NCI-H345 treated with DMSO at 0.1 percent for 48 hours (cell line): ENCODE results near the gene LEUTX.
"Not testable (repeated sequence)": the region's sequence is repeated elsewhere in the genome, so short reads cannot be mapped to it uniquely, and the experiment has no call there.

Experiments
- DNase-seq: peaks from one replicate; lab custom pipeline; 2025; ENCODE audit not compliant: unreplicated experiment; lab: John Stamatoyannopoulos, UW

Gene LEUTX

DNA sequence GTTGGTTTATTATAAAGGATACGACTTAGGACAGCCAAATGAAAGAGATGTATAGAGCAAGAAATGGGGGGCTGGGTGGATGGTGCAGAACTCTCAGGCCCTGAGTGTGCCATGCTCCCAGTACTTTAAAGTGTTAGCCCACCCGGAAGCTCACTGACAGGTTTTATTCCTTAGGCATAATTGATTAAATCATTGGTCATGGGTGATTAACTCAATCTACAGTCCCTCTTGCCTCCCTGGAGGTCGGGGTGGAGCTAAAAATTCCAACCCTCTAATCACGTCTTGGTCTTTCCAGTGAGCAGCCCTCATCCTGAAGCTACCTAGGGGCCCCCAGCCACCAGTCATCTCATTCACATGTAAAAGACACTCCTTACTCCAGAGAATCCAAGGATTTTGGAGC, 9.9 kb upstream of the LEUTX start:
- DNase-seq = no peak

DNA sequence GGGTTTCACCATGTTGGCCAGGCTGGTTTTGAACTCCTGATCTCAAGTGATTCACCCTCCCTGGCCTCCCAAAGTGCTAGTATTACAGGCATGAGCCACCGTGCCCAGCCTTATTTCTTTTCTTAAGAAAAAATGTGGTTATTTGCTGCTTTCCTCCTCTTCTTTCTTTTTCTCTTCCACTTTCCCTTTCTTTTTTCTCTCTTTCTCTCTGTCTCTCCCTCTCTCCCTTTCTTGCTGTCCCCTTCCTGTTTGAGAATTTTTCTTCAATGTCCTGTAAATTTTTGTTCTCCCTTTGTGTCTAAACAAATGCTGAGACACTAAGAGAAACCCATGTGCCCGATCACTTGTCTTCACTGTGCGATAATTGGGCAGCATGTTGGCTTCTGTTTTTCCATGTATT, 2.2 kb downstream of the LEUTX start:
- DNase-seq = no peak

DNA sequence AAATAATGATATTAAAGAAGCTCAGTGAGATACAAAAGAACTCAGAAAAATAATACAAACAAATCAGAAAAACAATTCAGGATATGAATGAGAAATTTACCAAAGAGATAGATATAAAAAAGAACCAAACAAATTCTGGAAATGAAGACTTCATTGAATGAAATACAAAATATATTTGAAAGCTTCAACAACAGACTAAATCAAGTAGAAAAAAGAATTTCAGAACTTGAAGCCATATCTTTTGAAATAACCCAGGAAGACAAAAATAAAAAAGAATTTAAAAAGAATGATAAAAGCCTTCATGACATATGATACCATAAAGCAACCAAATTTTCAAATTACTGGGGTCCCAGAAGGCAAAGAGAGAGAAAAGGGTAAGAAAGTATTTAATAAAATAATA, 9.6 kb downstream of the LEUTX start:
- DNase-seq = no peak

DNA sequence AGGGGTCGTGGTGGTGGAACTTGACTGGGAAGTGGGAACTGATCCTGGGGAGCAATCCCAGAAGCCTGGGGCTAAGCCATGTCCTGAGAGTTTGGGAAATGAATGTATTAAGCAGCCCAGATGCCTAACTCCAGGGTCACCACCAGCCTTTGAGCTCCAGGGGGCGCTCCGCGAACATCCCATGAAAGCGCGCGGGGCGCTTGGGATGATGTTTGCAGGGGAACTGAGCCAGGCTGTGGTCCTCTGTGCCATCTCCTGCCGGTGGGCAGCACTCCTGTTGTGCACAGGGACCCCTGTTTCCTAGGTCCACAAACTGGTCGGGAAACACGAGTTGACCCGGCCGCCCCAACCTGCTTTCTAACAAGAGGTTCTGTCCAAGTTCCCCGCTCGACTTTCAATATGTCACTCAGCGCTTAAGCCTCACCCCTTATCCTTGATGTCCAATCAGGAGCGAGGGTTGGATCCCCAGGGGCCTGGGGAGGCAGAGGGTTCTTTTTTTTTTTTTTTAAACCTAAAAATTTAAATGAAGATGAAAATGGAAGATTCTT, 14.4 kb downstream of the LEUTX start:
- DNase-seq = peak; percentile 98

DNA sequence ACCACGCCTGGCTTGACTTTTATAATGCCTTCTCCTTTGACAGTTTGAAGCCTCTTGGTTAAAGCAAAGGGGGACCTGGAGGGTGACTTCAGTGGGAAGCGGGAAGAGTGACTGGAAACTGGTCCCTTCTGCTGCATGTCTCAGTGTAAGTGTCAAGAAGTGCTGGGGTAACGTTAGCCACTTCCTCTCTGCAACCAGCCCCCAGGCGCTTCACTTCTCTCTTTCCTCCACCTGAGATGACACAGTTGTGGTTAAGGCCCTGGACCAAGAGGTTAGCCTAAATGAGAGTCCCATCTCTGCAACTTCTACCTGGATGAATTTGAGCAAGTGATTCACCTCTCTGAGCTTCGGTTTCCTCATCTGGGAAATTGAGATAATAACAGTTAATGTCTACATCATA, 16.3 kb downstream of the LEUTX start:
- no peak for DNase-seq

DNA sequence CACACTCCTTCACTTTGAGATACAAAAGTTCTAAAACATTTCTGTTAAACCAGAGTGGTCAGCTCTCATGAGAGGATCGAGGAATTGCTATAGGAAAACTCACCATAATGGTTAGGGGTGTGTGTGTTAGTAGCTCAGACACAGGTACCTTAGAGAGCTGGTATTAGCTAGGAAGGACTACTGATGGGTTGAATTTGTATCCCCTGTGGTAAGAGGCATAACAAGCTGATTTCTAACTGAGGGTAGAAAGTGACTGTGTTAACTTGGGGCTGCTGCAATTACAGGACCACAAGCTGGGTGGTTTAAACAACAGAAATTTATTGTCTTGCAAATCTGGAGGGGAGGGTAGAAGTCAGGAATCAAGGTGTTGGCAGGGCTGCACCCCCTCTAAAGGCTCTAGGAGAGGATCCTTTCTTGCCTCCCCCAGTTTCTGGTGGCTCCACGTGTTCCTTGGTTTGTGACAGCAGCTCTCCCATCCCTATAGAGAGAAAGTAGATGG, 17.4 kb downstream of the LEUTX start:
- no peak for DNase-seq

DNA sequence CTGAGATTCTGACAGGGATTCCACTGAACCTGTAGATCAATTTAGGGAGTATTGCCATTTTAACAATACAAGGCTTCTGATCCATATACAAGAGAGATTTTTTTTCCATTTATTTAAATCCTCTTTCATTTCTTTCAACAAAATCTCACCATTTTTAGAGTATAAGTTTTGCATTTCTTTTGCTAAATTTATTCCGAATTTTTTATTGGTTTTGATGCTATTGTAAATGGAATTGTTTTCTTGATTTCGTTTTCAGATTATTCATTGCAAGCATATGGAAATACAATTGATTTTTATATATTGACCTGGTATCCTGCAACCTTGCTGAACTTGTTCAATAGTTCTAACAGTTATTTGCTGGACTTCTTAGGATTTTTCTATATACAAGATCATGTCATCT, 18.4 kb downstream of the LEUTX start:
- no peak for DNase-seq

DNA sequence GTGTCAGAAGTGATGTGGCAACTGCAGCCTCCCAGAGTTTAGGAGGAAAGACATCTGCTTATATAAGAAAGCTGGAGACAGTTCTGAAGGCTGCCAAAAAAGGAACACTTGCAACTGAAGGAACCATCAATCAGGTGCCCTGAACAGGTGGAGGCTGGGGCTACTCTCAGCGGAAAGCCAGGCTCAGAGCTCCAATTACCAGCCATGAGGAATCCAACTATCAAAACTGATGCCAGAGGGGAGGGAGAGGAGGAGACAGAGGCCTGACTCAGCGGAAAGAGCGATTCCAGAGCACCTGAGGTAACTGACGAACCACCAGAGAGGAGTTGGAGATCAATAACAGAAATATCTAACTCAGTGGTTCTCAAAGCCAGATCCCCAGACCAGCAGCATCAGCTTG, 24.3 kb downstream of the LEUTX start:
- DNase-seq = no peak

DNA sequence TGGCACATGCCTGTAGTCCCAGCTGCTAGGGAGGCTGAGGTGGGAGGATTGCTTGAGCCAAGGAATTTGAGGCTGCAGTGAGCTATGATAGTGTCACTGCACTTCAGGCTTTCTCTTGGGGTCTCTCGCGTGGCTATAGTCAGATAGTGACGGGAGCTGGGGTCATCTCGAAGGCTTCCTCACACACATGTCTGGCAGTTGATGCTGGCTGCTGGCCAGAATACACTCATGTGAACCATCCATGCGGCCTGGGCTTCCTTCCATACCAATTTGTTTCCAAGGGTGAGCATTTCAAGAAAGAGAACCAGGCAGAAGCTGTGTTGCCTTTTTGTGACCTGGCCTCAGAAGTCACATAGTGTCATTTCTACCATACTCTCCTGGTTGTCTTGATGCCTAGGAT, 26.4 kb downstream of the LEUTX start:
- no peak for DNase-seq

DNA sequence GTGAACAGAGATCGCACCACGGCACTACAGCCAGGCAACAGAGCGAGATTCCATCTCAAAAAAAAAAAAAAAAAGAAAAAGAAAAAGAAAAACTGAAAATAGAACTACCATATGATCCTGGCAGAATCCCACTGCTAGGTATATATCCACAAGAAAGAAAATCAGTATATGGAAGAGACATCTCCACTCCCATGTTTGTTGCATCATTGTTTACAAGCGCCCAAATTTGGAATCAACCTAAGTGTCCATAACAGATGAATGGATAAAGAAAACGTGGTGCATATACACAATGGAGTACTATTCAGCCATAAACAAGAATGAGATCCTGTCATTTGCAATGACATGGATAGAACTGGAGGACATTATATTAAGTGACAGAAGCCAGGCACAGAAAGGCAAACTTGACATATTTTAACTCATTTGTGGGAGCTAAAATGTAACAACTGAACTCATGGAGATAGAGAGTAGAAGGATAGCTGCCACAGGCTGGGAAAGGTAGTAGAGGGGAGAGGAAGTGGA, 29.3 kb downstream of the LEUTX start:
- DNase-seq = no peak

DNA sequence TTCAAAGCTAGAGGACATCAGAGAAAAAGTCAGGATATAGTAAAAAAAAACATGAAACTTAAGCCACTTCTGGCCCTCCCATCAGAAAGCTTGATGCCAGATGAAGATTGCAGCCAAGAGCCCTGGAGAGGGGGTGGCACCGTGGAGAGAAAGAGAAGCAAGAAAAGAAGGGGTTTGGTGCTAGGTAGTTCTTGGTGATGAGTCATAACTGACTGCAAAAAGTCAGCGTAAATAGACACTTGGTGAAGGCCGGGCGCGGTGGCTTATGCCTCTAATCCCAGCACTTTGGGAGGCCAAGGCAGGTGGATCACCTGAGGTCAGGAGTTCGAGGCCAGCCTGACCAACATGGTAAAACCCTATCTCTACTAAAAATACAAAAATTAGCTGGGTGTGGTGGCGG, 30.0 kb downstream of the LEUTX start:
- DNase-seq = not testable (repeated sequence)

DNA sequence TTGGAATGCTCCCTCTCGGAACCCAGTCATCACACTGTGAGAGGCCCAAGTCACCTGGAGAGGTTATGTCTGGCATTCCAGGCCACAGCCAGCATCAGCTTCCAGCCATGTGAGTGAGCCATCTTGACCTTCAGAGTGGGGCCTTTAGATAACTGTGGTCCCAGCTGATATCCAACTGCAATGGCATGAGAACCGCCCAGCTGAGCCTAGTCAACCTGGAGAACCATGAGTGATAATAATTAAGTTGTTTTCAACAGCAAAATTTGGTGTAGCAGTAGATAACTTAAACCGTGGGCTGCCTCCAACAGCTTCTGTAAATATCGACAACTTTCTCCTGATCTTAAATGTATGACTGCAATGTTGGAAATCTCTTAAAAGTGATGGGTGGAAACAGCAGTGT, 30.7 kb downstream of the LEUTX start:
- no peak for DNase-seq

DNA sequence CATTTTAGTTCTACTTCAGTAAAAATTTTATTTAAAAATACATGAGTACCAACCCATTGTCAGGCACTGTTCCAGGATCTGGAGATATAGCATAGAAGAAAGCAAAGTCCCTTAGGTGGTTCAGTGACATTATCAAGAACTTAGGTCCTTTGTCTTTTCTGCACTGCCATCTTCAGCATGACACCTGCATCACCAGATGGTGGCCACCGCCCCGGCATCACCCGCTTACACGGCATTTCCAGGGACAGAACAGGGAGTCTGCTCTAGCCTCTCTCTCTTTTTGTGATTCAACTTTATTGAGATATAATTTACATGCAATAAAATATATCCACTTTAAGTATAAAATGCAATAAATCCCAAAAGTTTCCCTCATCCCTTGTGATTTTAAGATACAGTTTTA, 31.8 kb downstream of the LEUTX start:
- no peak for DNase-seq

DNA sequence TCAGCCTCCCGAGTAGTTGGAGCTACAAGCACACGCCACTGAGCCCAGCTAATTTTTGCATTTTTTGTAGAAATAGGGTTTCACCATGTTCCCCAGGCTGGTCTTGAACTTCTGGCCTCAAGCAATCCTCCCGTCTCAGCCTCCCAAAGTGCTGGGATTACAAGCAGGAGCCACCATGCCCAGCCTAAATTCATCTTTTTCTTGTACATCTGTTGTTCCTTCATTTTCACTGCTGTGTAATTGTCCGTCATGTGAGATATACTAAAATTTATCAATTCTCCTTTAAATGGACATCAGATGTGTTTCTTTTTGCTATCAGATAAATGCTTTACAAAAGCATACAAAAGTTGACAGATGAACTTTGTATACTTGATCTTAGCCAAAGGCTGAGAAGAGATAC, 32.4 kb downstream of the LEUTX start:
- DNase-seq = no peak

DNA sequence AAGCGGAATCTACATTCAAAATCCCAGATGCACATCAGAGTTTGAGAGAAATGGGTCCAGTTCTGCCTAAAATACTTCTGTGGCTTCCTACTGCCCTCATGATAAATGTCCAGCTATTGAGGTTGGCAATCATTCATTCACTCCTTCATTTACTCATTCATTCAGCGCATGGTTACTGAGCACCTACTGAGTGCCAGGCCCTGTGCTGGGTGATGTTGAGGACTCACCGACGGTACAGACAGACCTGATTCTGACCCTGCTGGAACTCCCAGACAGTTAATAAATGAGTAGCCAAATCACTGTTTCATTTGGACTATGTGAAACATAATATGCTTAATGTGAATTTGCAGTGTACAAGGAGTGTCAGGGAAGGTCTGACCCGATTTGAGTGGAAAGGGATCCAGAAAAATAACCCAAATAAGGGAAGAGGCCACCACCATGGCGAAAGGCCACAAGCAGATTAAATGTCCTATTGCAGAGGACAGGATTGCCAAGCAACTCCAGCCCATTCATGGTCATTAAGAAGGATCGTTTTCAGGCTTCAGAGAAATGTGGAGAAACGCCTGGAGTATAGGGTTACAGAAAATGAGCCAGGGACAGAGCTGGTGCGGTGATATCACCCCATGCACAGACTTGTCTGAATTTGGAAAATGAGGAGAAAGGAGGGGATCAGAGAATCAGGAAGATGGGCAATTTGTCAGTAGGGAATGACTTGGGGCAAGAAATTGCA, 34.8 kb downstream of the LEUTX start:
- no peak for DNase-seq

DNA sequence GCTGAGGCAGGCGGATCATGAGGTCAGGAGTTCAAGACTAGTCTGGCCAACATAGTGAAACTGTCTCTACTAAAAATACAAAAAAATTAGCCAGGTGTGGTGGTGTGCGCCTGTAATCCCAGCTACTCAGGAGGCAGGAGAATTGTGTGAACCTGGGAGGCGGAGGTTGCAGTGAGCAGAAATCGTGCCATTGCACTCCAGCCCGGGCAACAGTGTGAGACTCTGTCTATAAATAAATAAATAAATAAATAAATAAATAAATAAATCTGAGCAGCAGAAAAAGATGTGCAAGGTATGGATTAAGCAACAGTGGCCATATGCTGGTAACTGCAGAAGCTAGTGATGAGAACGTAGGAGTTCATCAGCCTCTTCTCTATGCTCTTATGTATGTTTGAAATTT, 35.5 kb downstream of the LEUTX start:
- DNase-seq = not testable (repeated sequence)

DNA sequence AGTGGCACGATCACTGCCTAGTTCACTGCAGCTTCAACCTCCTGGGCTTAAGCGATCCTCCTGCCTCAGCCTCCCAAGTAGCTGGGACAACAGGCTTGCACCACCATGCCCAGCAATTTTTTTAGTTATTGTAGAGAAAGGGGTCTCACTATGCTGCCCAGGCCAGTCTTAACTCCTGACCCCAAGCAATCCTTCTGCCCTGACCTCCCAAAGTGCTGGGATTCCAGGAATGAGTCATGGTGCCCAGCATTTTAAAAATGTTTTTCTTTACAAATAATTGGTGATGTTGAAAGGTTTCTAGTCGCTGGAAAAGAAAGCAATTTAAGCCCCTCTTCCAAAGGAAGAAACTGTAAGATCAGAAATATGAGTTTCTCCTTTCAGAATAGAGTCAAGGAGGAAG, 35.9 kb downstream of the LEUTX start:
- no peak for DNase-seq

DNA sequence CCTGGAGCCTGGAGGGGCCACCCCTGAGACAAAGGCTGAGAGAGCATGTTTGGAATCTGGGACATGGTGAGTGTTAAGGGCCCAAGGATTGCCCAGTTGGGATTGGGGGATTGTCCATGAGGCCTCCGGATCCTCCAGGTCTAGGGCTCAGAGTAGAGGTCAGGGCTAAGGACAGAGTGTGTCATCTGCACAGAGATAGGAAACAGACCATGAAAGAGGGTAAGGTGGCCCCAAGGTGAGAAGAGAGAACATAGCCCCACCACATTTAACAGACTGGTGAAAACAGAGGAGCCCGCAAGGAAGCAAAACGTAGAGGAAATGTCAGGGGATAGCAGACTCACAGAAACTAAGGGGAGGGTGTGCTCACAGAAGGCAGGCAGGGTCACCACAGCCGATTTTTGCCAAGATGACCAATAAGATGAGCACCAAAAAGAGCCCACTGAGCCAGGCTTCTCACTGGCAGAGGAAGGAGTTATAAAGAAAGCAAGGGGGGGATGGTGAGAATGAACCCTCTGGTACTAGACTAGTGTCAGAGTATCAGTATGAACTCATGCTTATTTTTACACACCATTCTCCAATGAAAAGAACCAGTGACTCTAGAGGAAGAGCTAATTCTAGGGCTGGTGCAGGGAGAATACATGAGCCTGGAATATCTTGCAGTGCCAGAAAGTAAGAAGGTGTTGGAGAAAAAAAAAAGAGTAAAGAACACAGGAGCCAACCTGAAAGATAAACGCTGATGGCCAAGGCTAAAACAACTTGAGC, 37.8 kb downstream of the LEUTX start:
- DNase-seq = no peak

DNA sequence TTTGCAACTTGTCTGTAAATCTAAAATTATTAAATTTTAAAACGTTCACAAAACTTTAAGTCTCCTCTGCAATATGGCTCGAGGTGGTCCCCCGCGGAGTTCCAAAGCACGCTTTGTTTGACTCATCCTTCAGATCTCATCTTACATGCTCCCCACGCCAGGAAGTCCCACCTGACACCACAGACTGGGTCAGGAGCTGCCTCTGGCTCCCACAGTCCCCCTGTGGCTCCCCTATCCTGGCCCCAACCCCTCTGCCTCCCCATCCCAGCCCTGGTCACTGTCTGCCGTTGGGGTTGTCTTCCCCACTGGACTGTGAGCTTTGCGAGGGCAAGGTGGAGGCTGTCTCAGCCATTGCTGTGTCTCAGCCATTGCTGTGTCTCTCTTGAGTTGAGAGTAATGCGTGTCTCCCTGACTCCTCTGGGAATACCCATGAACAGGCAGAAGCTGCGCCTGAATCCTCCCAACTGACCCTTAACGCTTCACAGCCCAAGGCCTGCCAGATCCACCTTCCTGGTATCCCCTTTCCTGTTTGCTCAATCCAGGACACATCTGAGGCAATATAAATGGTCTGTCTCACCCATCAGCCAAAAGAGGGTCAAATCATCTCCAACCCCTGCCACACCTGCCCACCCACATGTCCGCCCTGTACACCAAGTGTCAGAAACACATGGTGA, 39.4 kb downstream of the LEUTX start:
- DNase-seq = no peak

DNA sequence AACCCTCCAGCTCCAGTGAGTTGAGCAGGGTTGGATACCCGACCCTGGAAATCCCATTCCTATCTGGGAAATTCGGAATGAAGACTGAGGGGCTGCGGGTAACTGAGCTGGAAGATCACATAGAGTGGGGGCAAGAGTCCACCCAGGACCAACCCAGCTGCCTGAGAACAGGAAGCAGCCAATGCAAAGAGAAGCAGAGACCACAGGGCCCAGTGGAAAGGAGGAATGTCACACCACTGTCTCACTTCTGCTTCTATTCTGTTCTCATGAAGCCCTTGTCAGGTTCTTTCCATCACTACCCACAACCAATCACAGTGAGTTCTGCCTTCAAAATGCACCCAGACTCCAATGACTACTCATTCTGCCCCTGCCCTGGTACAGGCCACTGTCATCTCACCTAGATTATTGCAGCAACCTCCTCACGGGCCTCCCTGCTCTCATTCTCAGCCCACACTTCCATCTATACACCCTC, 40.0 kb downstream of the LEUTX start:
- DNase-seq = no peak

DNA sequence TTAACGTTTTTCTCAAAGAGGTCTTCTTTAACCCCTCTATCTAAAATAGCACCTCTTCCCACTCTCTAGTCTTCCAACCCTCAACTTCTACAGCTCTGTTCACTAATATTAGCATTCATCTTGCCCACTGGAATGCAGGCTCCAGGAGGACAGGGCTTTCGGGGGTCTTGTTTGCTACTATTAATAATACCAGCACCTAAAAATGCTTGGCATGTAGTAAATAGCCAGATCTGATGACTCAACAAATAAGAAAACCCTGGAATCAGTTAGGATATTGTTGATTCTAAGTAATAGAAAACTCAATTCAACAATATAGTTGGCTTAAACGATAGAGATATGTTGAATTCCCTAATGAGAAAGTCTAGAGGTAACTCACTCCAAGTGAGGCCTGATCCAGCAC, 41.1 kb downstream of the LEUTX start:
- no peak for DNase-seq
